Kidney epithelial cell (primary cell): ENCODE data around the gene HABP2. TPM values are rescaled to one million over a fixed set of nuclear protein-coding genes. Genes with fewer than 3 reads are reported as not detected.

ENCODE experiments used
- DNase-seq: peaks from one replicate; pipeline ENCODE4 v3.0.0-alpha.2; 2010; ENCODE audit warnings: low read depth
- H3K27me3 ChIP-seq: 2 replicates; pipeline ENCODE4 v1.6.0; 2011; ENCODE audit warnings: low read length; ENCODE audit not compliant: control insufficient read depth, insufficient read depth
- H3K36me3 ChIP-seq: 2 replicates; pipeline ENCODE4 v1.5.1; 2011; ENCODE audit warnings: low read length; ENCODE audit not compliant: control insufficient read depth, insufficient read depth
- H3K4me3 ChIP-seq: 2 replicates; pipeline ENCODE4 v1.5.1; 2011; ENCODE audit warnings: low read depth, mild to moderate bottlenecking, control low read depth, low read length
- CTCF ChIP-seq: IDR thresholded peaks from 2 replicates; pipeline ENCODE4 v1.5.1; 2011; ENCODE audit warnings: mild to moderate bottlenecking, moderate library complexity, low read length, control low read depth, inconsistent platforms; ENCODE audit not compliant: insufficient read depth, poor library complexity, severe bottlenecking
- total RNA-seq: library from RNA; depleted of rRNA; stranded (reverse); fragments of >200 nt; gene quantifications from 2 replicates; pipeline ENCODE4 v1.2.3, GENCODE V29; 2015

HABP2 gene
- total RNA-seq, 1 donor from 2014 or later: 0.08 TPM

DNA sequence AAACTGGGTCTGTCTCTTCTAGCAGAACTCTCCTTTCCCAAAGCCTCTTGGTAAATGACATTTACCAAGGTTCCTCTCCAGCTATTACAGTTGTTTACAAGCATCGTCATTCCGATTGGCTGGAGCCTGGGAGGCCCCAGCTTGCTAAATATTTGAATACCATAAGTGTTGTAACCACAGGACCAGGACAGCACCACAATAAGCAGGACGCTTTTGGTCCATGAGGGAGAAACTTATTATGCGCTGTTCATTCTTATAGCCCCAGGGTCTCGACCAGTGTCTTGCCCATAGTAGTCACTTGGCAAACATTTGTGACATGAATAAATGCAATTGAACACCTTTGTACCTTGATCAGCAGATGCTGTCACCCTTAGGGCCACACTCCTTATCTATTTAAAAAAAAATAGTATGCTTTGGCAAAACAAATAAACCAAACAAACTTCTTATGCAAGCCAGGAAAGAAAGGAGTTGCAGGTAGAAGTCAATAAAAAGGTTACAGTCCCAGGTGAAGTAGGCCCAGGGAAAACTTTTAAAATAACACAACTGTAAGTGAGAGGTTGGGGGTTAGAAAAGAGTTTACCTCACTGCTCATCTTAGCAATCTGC is 78.2 kb downstream of the HABP2 start:
- Histone ChIP-seq H3K4me3 (no peak overlapping the region), H3K27me3 (peaks cover 2% of the 10 kb centered on the region), H3K36me3 (no peaks in the 10 kb centered on the region)
- TF ChIP-seq CTCF: no peak
- DNase-seq: no peak

DNA sequence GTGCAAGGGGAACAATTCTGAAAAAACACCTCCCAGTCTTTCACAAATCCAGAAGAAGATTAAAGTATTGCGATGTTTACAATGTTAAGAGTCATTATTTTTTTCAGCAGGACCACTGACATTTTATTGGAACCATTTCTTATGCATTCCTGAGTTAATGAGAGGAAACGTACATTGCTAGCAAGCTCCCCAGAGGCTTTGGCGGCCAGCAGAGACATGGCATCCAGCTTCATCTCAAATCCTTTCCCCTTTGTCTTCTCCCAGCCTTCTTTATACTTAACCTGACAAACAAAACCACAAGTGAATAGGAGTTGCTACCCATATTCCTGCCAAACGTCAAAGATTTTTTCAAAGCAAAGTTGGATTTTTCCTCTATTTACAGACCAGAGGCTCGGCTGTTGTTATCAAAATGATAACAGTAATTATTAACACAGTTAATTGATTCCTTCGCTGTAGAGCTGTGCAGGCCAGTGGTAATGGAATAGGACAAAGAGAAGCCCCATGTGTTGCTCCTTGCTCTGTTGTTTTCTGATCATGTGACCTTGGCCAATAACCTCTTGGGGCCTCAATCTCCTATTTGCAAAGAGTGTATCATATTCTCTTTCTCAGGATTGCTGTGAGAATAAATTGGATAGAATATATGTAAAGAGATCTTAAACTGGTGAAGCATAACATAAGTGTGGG is 79.0 kb downstream of the HABP2 start:
- no peak for DNase-seq
- Histone ChIP-seq H3K27me3 (no peaks in the 10 kb centered on the region), H3K36me3 (no peaks in the 10 kb centered on the region), H3K4me3 (no peak overlapping the region)
- TF ChIP-seq CTCF: no peak

Other genes starting within 250 kb of the HABP2 start
- gene NRAP, start 111.0 kb downstream of the HABP2 start, total RNA-seq: not detected in 2 replicates
- gene CASP7, start 126.9 kb downstream of the HABP2 start, total RNA-seq: 18.4 and 20.3 TPM in 2 replicates
- not detected in 2 replicates for gene PLEKHS1, start 198.6 kb downstream of the HABP2 start, total RNA-seq